Activated naive CD8-positive, alpha-beta T cell (primary cell): ENCODE results near the gene ADAM12.

Experiments
- H3K27ac Mint-ChIP-seq: one replicate; pipeline ENCODE4 v1.8.0; 2021; ENCODE audit warnings: mixed read lengths
- H3K27me3 Mint-ChIP-seq: one replicate; pipeline ENCODE4 v1.8.0; 2021; ENCODE audit warnings: mixed read lengths
- H3K36me3 Mint-ChIP-seq: one replicate; pipeline ENCODE4 v1.8.0; 2021; ENCODE audit warnings: mixed read lengths
- H3K4me1 Mint-ChIP-seq: one replicate; pipeline ENCODE4 v1.8.0; 2021; ENCODE audit warnings: low read depth, mixed read lengths
- H3K4me3 Mint-ChIP-seq: one replicate; pipeline ENCODE4 v1.8.0; 2021; ENCODE audit warnings: mild to moderate bottlenecking, mixed read lengths
- H3K9me3 Mint-ChIP-seq: one replicate; pipeline ENCODE4 v1.8.0; 2021; ENCODE audit warnings: low read depth, mixed read lengths

Gene ADAM12

GRCh38 chr10:126155528-126155927 is 232.7 kb downstream of the ADAM12 start:
- Mint-ChIP-seq H3K4me1 (no peaks in the 10 kb centered on the region), H3K9me3 (no peaks in the 10 kb centered on the region), H3K36me3 (no peaks in the 10 kb centered on the region), H3K4me3 (no peak overlapping the region), H3K27ac (no peak overlapping the region), H3K27me3 (peaks cover 6% of the 10 kb centered on the region)

DNA sequence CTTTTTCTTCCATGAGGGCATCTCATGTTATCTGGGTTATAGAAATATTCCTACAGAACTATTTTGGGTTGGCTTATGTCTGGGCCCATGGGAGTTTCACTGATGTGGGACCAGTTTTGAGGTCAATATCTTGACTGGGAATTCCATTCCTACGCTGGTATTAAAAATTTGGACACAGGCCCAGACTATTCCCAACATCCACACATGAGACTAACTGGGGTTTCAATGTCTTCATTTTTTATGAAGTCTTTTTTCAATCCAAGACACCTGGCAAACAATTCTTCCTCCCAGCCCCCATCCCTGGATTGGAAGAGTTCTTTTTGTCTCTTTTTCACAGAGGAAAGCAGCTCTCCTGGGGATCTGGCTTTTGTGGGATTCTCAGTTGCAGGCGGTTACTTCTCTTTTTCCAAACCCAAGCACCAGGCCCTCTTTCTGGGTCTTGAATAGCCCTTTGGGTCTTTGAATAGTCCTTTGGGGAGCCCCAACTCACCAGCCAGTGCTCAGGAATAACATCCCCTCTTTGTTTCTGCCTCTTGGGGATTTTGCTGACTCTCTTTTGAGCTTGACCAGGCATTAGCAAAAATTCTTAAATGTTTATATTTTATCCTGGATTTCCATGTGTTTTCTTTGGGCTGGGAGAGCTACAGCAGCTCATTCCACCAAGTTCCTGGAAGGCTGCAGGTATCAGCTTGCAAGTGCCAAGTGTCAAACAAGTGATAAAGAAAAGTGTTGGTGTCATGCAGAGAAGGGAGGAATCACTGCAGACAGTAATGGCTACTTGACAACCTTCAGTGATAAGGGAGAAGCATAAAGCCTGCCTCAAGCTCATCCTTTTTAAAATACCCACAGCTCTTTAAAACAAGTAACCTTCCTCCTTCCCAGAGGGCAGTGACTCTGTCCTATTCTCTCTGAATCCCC is 234.3 kb downstream of the ADAM12 start:
- Mint-ChIP-seq H3K36me3 (no peaks in the 10 kb centered on the region), H3K27me3 (peaks cover 6% of the 10 kb centered on the region), H3K4me3 (no peak overlapping the region), H3K4me1 (no peaks in the 10 kb centered on the region), H3K27ac (no peak overlapping the region), H3K9me3 (no peaks in the 10 kb centered on the region)

DNA sequence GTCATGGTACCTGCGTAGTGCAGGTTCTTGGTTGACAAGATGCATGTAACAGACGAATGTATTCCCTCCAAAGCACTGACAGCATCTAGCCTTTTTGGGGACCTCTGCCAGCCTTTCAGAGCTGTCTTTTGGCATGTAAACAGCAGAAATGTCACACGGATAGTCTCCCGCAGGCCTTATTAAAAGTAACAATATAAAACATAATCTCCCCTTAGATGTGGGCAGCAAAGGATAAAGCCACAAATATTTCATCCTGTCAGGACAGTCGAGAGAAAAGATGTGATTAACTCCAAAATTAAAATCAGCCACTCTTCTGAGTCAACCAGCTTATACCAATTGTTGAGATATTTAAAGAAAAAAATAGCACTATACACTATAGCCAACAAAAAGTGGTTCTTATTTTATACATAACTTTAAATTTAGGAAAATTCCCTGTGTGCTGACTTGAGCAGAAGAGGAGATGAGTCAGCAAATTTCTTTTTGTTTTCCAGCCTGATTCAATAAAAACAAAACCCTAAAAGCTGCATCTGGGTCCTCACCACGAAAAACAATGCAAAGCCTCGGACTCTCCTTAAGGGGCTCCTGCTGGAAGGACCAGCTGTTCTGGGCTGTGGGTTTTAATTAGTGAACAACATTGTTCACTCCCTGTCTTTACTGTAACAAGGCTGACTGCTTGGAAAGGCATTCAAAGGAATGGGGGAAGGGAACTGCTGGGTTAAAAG is 240.2 kb downstream of the ADAM12 start:
- Mint-ChIP-seq H3K4me3 (no peak overlapping the region), H3K27ac (no peak overlapping the region), H3K36me3 (no peaks in the 10 kb centered on the region), H3K4me1 (no peaks in the 10 kb centered on the region), H3K9me3 (no peaks in the 10 kb centered on the region), H3K27me3 (no peaks in the 10 kb centered on the region)

DNA sequence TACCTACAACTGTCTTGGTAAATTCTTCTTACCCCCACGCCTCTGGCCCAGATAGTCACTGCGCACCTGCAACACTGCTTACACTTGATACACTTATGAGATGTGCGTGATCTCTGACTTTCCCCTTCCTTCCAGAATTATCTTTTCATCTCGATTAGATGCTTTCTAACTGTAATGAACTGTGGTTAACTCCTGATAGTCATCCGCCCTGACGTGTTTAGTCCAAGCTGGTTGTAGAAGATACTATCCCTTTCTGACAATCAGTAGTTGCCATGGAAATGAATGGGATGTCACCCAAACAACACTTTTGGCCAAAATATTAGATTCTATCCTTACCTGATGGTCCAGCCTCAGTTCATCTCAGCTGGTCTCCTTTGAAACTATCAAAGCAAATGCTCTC is 241.5 kb downstream of the ADAM12 start:
- Mint-ChIP-seq H3K27ac (no peak overlapping the region), H3K36me3 (no peaks in the 10 kb centered on the region), H3K27me3 (no peaks in the 10 kb centered on the region), H3K9me3 (no peaks in the 10 kb centered on the region), H3K4me1 (no peaks in the 10 kb centered on the region), H3K4me3 (no peak overlapping the region)

GRCh38 chr10:126143117-126143516 is 245.2 kb downstream of the ADAM12 start:
- H3K9me3 Mint-ChIP-seq, result no peaks in the 10 kb centered on the region
- no peak overlapping the region for H3K27ac Mint-ChIP-seq
- H3K4me1 Mint-ChIP-seq, result no peaks in the 10 kb centered on the region
- no peaks in the 10 kb centered on the region for H3K27me3 Mint-ChIP-seq
- H3K4me3 Mint-ChIP-seq, result no peak overlapping the region
- H3K36me3 Mint-ChIP-seq, result no peaks in the 10 kb centered on the region

DNA sequence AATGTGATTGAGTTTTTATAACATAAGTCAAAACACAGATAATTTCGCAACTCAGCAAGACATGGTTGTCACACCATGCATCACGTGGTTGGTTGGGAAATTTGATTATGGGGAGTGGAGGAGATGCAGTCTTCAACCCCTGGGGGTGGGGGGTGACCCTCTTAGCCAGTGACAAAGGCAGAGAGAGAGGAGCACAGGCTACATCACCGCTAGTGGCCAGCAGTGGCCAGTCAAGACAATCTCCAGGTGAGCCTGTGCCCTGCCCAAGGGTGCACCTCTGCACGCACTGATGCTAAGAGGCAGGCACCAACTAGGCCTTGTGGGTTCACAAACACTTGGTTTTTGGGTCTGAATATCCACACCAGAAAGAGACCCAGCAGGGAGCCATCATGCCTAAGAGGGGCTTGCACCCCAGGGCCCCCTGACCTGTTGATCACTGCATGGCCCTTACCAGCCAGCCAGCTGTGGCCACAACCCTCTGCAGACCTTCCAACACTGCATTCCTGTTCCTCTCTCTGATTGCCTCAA is 247.5 kb downstream of the ADAM12 start:
- H3K4me1 Mint-ChIP-seq, result peaks cover 3% of the 10 kb centered on the region
- no peaks in the 10 kb centered on the region for H3K9me3 Mint-ChIP-seq
- no peaks in the 10 kb centered on the region for H3K36me3 Mint-ChIP-seq
- no peaks in the 10 kb centered on the region for H3K27me3 Mint-ChIP-seq
- H3K4me3 Mint-ChIP-seq, result no peak overlapping the region
- H3K27ac Mint-ChIP-seq, result no peak overlapping the region

- Mint-ChIP-seq H3K4me1 (peaks cover 4% of the 10 kb centered on the region), H3K9me3 (no peaks in the 10 kb centered on the region), H3K4me3 (no peak overlapping the region), H3K27me3 (peaks cover 3% of the 10 kb centered on the region), H3K36me3 (no peaks in the 10 kb centered on the region), H3K27ac (no peak overlapping the region)
Measured at GRCh38 chr10:126137562-126138221, 250.6 kb downstream of the ADAM12 start.

DNA sequence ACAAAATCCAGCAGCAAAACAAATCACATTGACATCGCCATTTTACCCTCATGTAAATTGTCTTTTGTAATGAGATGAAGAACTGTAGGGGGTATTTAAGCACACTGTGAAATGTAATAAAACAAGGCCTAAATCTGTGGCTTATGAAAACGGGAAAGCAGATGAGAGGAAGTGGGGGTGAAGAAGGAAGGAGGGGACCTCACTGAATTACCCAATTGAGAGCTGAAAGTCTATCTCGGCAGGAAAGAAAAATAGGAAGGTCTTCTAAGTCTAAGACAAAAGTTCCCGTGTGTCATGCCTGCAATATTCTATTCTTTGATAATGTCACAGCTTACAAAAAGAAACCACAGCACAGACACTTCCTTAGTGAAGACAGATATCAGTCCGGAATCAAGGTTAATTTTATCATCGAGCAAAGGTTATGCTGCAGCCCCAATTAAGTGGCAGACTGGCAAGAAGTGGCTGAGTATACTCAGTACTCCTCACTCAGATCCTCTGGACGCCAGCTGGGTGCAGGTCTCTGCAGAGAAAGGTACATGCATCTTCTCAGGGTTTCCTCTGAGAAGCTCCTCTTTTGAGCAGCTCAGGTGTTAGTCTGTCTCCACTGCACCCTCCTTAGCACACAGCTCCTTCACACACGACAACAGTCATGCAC is 252.2 kb downstream of the ADAM12 start:
- H3K4me1 Mint-ChIP-seq, result peaks cover 4% of the 10 kb centered on the region
- peaks cover 3% of the 10 kb centered on the region for H3K27me3 Mint-ChIP-seq
- H3K27ac Mint-ChIP-seq, result no peak overlapping the region
- no peak overlapping the region for H3K4me3 Mint-ChIP-seq
- H3K36me3 Mint-ChIP-seq, result no peaks in the 10 kb centered on the region
- no peaks in the 10 kb centered on the region for H3K9me3 Mint-ChIP-seq

DNA sequence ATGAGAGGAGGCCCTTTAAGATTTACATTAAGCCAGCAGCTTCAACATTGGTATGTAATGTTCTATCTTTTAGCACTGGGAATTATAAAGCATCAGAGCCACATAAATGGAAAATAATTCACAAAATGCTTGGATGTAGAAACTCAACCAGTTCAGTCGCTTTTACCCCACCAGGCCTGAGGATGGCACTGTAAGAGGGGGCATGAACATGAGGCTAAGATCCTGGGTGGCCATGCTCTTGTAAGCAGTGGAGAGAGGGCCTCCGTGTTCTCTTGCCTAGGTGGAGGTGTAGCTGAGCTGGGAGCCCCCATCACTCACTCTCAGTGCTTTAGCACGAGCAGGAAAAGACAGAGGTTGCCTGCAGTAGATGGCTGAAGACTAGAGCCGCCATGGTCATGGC is 253.1 kb downstream of the ADAM12 start:
- Mint-ChIP-seq H3K27ac (no peak overlapping the region), H3K4me1 (peaks cover 4% of the 10 kb centered on the region), H3K36me3 (no peaks in the 10 kb centered on the region), H3K27me3 (peaks cover 3% of the 10 kb centered on the region), H3K4me3 (no peak overlapping the region), H3K9me3 (no peaks in the 10 kb centered on the region)

DNA sequence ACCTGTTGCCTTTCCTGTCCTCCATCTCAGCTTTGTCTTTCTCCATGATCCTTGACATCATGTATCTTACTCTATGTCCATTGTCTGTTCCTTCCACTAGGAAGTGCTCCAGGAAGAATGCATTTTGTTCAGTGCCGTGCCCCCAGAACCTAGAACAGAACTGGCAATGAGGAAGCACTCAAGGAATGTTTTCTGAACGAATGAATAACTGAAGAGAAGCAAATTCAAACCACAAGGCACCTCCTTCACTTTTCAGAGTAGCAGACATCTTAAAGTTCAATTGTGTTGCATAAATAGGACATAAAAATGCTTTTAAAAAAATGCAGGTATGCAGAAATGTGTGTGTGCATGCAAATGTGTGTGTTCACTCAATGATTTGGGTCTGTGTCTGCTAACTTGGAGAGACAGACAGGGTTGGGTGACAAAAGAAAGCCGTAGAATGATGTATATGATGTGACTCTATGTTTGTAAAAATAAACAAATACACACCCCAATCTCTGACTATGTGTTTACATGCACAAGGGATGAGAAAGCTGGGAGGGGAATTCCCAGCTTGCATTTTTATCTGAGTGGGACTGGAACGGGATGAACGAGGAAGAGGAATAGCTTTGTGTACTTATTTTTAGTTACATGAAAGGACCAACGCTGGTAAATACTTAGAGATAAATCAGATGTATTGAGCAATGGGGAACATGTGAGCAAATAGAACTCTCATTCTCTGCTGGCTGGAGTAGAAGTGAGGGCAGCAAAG is 254.2 kb downstream of the ADAM12 start:
- Mint-ChIP-seq H3K27ac (no peak overlapping the region), H3K4me1 (peaks cover 4% of the 10 kb centered on the region), H3K27me3 (peaks cover 3% of the 10 kb centered on the region), H3K4me3 (no peak overlapping the region), H3K9me3 (no peaks in the 10 kb centered on the region), H3K36me3 (no peaks in the 10 kb centered on the region)

DNA sequence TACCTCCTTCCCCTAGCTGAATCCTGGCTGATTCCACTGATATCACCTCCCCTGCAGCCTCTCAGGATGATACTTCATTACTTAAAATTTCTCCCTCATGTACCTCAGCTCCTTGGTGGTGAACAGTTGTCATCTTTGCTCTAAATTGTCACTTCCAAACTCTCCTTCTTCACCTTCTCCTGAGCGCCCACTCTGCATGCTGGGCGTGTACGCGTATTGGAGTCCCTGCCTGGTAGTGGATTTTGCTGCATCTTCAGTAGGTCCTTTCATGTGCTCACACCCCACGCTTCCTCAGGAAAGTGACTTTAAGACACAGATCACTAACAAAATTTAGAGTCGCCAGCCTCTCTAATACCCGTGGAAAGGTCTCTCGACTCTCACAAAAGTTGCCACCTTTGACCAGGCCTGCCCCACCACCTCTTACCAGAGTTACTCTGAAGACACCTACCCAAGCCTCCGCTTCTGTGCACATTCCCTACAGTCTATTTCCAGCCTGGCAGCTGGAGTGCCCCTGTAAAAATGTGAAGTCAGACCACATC is 255.1 kb downstream of the ADAM12 start:
- Mint-ChIP-seq H3K36me3 (no peaks in the 10 kb centered on the region), H3K9me3 (no peaks in the 10 kb centered on the region), H3K27me3 (peaks cover 3% of the 10 kb centered on the region), H3K27ac (no peak overlapping the region), H3K4me3 (no peak overlapping the region), H3K4me1 (peaks cover 4% of the 10 kb centered on the region)

DNA sequence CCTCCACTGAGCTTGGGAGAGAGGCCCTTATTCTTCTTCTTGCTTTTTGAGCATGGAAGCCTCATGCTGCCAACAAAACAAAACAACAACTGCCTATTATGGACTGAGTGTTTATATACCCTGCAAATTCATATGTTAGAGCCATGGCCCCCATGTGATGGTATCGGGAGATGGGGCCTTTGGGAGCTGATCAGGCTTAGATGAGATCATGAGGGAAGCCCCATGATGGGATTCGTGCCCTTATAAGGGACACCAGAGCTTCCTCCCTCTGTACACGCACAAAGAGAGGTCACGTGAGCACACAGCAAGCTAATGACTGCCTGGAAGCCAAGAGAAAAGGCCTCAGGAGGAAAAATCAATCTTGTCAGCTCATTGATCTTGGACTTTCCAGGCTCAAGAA is 256.9 kb downstream of the ADAM12 start:
- H3K4me3 Mint-ChIP-seq, result no peak overlapping the region
- H3K4me1 Mint-ChIP-seq, result peaks cover 4% of the 10 kb centered on the region
- peaks cover 3% of the 10 kb centered on the region for H3K27me3 Mint-ChIP-seq
- H3K36me3 Mint-ChIP-seq, result no peaks in the 10 kb centered on the region
- H3K27ac Mint-ChIP-seq, result no peak overlapping the region
- H3K9me3 Mint-ChIP-seq, result no peaks in the 10 kb centered on the region

DNA sequence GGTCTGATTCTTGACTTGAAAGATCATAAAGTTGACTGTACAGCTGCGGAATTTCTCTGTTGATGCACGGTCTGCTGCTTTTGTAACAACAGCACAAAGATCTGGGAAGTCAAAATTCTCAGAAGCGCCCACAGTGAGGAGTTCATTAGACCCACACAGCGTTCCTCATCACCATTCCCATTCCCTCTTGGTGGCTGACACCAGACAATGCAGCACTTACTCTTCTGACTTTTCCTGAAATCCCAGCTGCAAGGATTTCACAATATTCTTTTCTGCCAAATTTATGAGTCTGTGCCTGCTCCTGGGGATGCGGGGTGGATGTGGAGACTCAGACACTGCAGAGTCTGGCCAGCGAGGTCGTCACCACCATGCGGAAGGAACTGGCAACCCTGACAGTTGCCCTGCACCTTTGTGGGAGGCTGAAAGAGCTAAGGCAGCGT is 258.0 kb downstream of the ADAM12 start:
- no peaks in the 10 kb centered on the region for H3K36me3 Mint-ChIP-seq
- no peaks in the 10 kb centered on the region for H3K4me1 Mint-ChIP-seq
- H3K9me3 Mint-ChIP-seq, result no peaks in the 10 kb centered on the region
- H3K27ac Mint-ChIP-seq, result no peak overlapping the region
- peaks cover 3% of the 10 kb centered on the region for H3K27me3 Mint-ChIP-seq
- H3K4me3 Mint-ChIP-seq, result no peak overlapping the region

- H3K9me3 Mint-ChIP-seq, result no peaks in the 10 kb centered on the region
- H3K4me3 Mint-ChIP-seq, result no peak overlapping the region
- no peak overlapping the region for H3K27ac Mint-ChIP-seq
- H3K36me3 Mint-ChIP-seq, result no peaks in the 10 kb centered on the region
- H3K4me1 Mint-ChIP-seq, result no peaks in the 10 kb centered on the region
- H3K27me3 Mint-ChIP-seq, result peaks cover 3% of the 10 kb centered on the region
Measured at GRCh38 chr10:126129026-126129425, 259.3 kb downstream of the ADAM12 start.
